ENCODE data around the gene RMI2.
"Not testable (repeated sequence)": the region's sequence is repeated elsewhere in the genome, so short reads cannot be mapped to it uniquely, and the experiment has no call there.

RMI2 gene

GRCh38 chr16:11354733-11355574, 9.7 kb downstream of the RMI2 start:
- peak in 1 of 2 donors; percentile 26 for DNase-seq (ENCODE audit: low read depth in 2 of 2)

GRCh38 chr16:11355862-11356261, 10.6 kb downstream of the RMI2 start:
- DNase-seq (ENCODE audit: low read depth in 2 of 2): no peak

- DNase-seq (ENCODE audit: low read depth in 2 of 2): peak; percentile 27 to 36
Measured at GRCh38 chr16:11356573-11357331, 11.5 kb downstream of the RMI2 start.

- no peak for DNase-seq (ENCODE audit: low read depth in 2 of 2)
Measured at GRCh38 chr16:11358531-11358930, 13.3 kb downstream of the RMI2 start.

GRCh38 chr16:11359370-11359769, 14.1 kb downstream of the RMI2 start:
- DNase-seq (ENCODE audit: low read depth in 2 of 2): no peak

- DNase-seq (ENCODE audit: low read depth in 2 of 2): no peak
Measured at GRCh38 chr16:11360641-11361373, 15.5 kb downstream of the RMI2 start.

- no peak for DNase-seq (ENCODE audit: low read depth in 2 of 2)
Measured at GRCh38 chr16:11361701-11362451, 16.6 kb downstream of the RMI2 start.

- no peak for DNase-seq (ENCODE audit: low read depth in 2 of 2)
Measured at GRCh38 chr16:11363927-11364258, 18.6 kb downstream of the RMI2 start.

- no peak for DNase-seq (ENCODE audit: low read depth in 2 of 2)
Measured at GRCh38 chr16:11367483-11367906, 22.2 kb downstream of the RMI2 start.

- DNase-seq (ENCODE audit: low read depth in 2 of 2): no peak
Measured at GRCh38 chr16:11370084-11370931, 25.0 kb downstream of the RMI2 start.

- not testable (repeated sequence) for DNase-seq (ENCODE audit: low read depth in 2 of 2)
Measured at GRCh38 chr16:11370932-11371279, 25.6 kb downstream of the RMI2 start.

- DNase-seq (ENCODE audit: low read depth in 2 of 2): no peak
Measured at GRCh38 chr16:11372073-11372828, 27.0 kb downstream of the RMI2 start.

GRCh38 chr16:11372829-11373306, 27.6 kb downstream of the RMI2 start:
- DNase-seq (ENCODE audit: low read depth in 2 of 2): no peak

GRCh38 chr16:11374255-11374654, 29.0 kb downstream of the RMI2 start:
- no peak for DNase-seq (ENCODE audit: low read depth in 2 of 2)

GRCh38 chr16:11377154-11377553, 31.9 kb downstream of the RMI2 start:
- no peak for DNase-seq (ENCODE audit: low read depth in 2 of 2)

- not testable (repeated sequence) for DNase-seq (ENCODE audit: low read depth in 2 of 2)
Measured at GRCh38 chr16:11378951-11379350, 33.7 kb downstream of the RMI2 start.

GRCh38 chr16:11379420-11379819, 34.2 kb downstream of the RMI2 start:
- no peak for DNase-seq (ENCODE audit: low read depth in 2 of 2)

- DNase-seq (ENCODE audit: low read depth in 2 of 2): no peak
Measured at GRCh38 chr16:11380836-11381235, 35.6 kb downstream of the RMI2 start.

- DNase-seq (ENCODE audit: low read depth in 2 of 2): no peak
Measured at GRCh38 chr16:11383481-11384183, 38.4 kb downstream of the RMI2 start.
